Measurements from ENCODE around the gene TNNT3.

TNNT3 gene

GRCh38 chr11:1923201-1923956, 3.9 kb downstream of the TNNT3 start:
- DNase-seq (ENCODE audit: low read depth), result no peak

GRCh38 chr11:1924181-1924580, 4.7 kb downstream of the TNNT3 start:
- no peak for DNase-seq (ENCODE audit: low read depth)

GRCh38 chr11:1924646-1925372, 5.3 kb downstream of the TNNT3 start:
- DNase-seq (ENCODE audit: low read depth), result no peak

- DNase-seq (ENCODE audit: low read depth), result no peak
Measured at GRCh38 chr11:1925373-1926155, 6.1 kb downstream of the TNNT3 start.

- DNase-seq (ENCODE audit: low read depth), result no peak
Measured at GRCh38 chr11:1926156-1927025, 6.9 kb downstream of the TNNT3 start.

- no peak for DNase-seq (ENCODE audit: low read depth)
Measured at GRCh38 chr11:1927026-1927847, 7.7 kb downstream of the TNNT3 start.

- no peak for DNase-seq (ENCODE audit: low read depth)
Measured at GRCh38 chr11:1927848-1928469, 8.5 kb downstream of the TNNT3 start.

GRCh38 chr11:1928470-1928890, 9.0 kb downstream of the TNNT3 start:
- DNase-seq (ENCODE audit: low read depth), result no peak

- DNase-seq (ENCODE audit: low read depth), result no peak
Measured at GRCh38 chr11:1928891-1929541, 9.5 kb downstream of the TNNT3 start.

GRCh38 chr11:1929621-1930461, 10.3 kb downstream of the TNNT3 start:
- DNase-seq (ENCODE audit: low read depth), result no peak

- no peak for DNase-seq (ENCODE audit: low read depth)
Measured at GRCh38 chr11:1930462-1930830, 10.9 kb downstream of the TNNT3 start.

GRCh38 chr11:1931341-1932104, 12.0 kb downstream of the TNNT3 start:
- no peak for DNase-seq (ENCODE audit: low read depth)

- DNase-seq (ENCODE audit: low read depth), result no peak
Measured at GRCh38 chr11:1932105-1932480, 12.6 kb downstream of the TNNT3 start.

GRCh38 chr11:1932681-1933080, 13.2 kb downstream of the TNNT3 start:
- no peak for DNase-seq (ENCODE audit: low read depth)

- DNase-seq (ENCODE audit: low read depth), result no peak
Measured at GRCh38 chr11:1933416-1934334, 14.2 kb downstream of the TNNT3 start.

GRCh38 chr11:1934335-1935155, 15.0 kb downstream of the TNNT3 start:
- DNase-seq (ENCODE audit: low read depth), result no peak

All from activated T-helper 1 cell treated with Interleukin-2 at 50 U/mL for 16 hours (primary cell).